NT2/D1 (cell line): ENCODE data around the gene F3.
"Not testable (repeated sequence)": the region's sequence is repeated elsewhere in the genome, so short reads cannot be mapped to it uniquely, and the experiment has no call there.

Experiments
- SUZ12 ChIP-seq: IDR thresholded peaks from 2 replicates; pipeline ENCODE4 v1.6.1; 2011; ENCODE audit not compliant: insufficient read length, insufficient read depth; ENCODE audit errors: extremely low read depth
- YY1 ChIP-seq: IDR thresholded peaks from 2 replicates; pipeline ENCODE4 v1.6.1; 2011; ENCODE audit not compliant: insufficient read length, insufficient read depth

- not testable (repeated sequence) for TF ChIP-seq YY1, SUZ12
Measured at GRCh38 chr1:94570965-94571364, 29.4 kb upstream of the F3 start.
